Measurements from ENCODE around the gene ADAT2. TPM values are rescaled to one million over a fixed set of nuclear protein-coding genes. Genes with fewer than 3 reads are reported as not detected.

Gene ADAT2
- total and polyA plus RNA-seq, 2 of the 13 experiments (the other 11 are each of a cell fraction or from before 2014, with no cell fraction given) = 10.5 to 18.3 TPM

- TF ChIP-seq MIER2 (CRISPR knock-in tag; IDR thresholded peaks at IDR 0.05) (0 out of 2 replicates have a peak, but pooled peaks have one; percentile 26), TSC22D2 (CRISPR knock-in tag; IDR thresholded peaks at IDR 0.05; ENCODE audit: borderline replicate concordance) (peak; percentile 46; the same call in 1 of the 2 replicates), GLI4 (CRISPR knock-in tag; IDR thresholded peaks at IDR 0.05; ENCODE audit: borderline replicate concordance) (no peak), MLLT10 (CRISPR knock-in tag; IDR thresholded peaks at IDR 0.05) (no peak), SP4 (CRISPR knock-in tag; IDR thresholded peaks at IDR 0.05) (no peak), IKZF5 (CRISPR knock-in tag; IDR thresholded peaks at IDR 0.05) (peak; percentile 50; the same call in 1 of the 2 replicates), ZBTB25 (CRISPR knock-in tag; IDR thresholded peaks at IDR 0.05) (0 out of 2 replicates have a peak, but pooled peaks have one; percentile 59), MZF1 (CRISPR knock-in tag; IDR thresholded peaks at IDR 0.05; ENCODE audit: borderline replicate concordance) (no peak), TFE3 (CRISPR knock-in tag; IDR thresholded peaks at IDR 0.05) (peak; percentile 34; the same call in 1 of the 2 replicates), RAD21 (CRISPR knock-in tag; IDR thresholded peaks at IDR 0.05) (peak; percentile 99), GMEB2 (CRISPR knock-in tag; IDR thresholded peaks at IDR 0.05; ENCODE audit: low read depth) (no peak), ZNF329 (CRISPR knock-in tag; IDR thresholded peaks at IDR 0.05; ENCODE audit: low read depth) (no peak), CBFB (CRISPR knock-in tag; IDR thresholded peaks at IDR 0.05) (no peak), MAFK (conservative IDR thresholded peaks at IDR 0.05 in 1 of 2, IDR thresholded peaks at IDR 0.05 in 1 of 2; ENCODE audit: low read length in 2 of 2) (no peak), TEAD3 (CRISPR knock-in tag; optimal IDR thresholded peaks at IDR 0.05; ENCODE audit: borderline replicate concordance) (peak; percentile 65), SALL1 (CRISPR knock-in tag; IDR thresholded peaks at IDR 0.05) (peak; percentile 70; the same call in 1 of the 2 replicates), FOSL1 (CRISPR knock-in tag; IDR thresholded peaks at IDR 0.05; ENCODE audit: borderline replicate concordance) (no peak), HCFC1 (IDR thresholded peaks at IDR 0.05; ENCODE audit: low read depth, low read length) (no peak), NONO (IDR thresholded peaks at IDR 0.05) (no peak), NONO (CRISPR knock-in tag; conservative IDR thresholded peaks at IDR 0.05) (0 out of 2 replicates have a peak, but pooled peaks have one; percentile 44), CEBPG (CRISPR knock-in tag; IDR thresholded peaks at IDR 0.05) (0 out of 2 replicates have a peak, but pooled peaks have one; percentile 19), SMC3 (IDR thresholded peaks at IDR 0.05; ENCODE audit: low read length) (peak; percentile 92), ZNF280D (CRISPR knock-in tag; IDR thresholded peaks at IDR 0.05) (no peak)
Measured at GRCh38 chr6:143427109-143427817, 23.2 kb downstream of the ADAT2 start (continued).
